Activated naive CD4-positive, alpha-beta T cell treated with anti-CD3 and anti-CD28 coated beads for 36 hours (primary cell): Measurements from ENCODE around the gene NYAP2. TPM values are rescaled to one million over a fixed set of nuclear protein-coding genes. Genes with fewer than 3 reads are reported as not detected.

Source experiments
- CTCF ChIA-PET: fragments of 350-600 bp; sonication (Branson Sonifier 250); formaldehyde crosslinking; loops from one replicate; lab custom pipeline; 2021; ENCODE audit warnings: antibody characterized with exemption; lab: Charles Lee
- DNase-seq: peaks from one replicate; pipeline ENCODE4 v3.0.0-alpha.2; 2020
- H3K27ac Mint-ChIP-seq: one replicate; pipeline ENCODE4 v1.8.0; 2021; ENCODE audit warnings: mild to moderate bottlenecking, mixed read lengths
- H3K27me3 Mint-ChIP-seq: one replicate; pipeline ENCODE4 v1.8.0; 2021; ENCODE audit warnings: low read depth, mixed read lengths
- H3K36me3 Mint-ChIP-seq: one replicate; pipeline ENCODE4 v1.8.0; 2021; ENCODE audit warnings: low read depth, mixed read lengths
- H3K4me1 Mint-ChIP-seq: one replicate; pipeline ENCODE4 v1.8.0; 2021; ENCODE audit warnings: low read depth, mixed read lengths
- H3K4me3 Mint-ChIP-seq: one replicate; pipeline ENCODE4 v1.8.0; 2021; ENCODE audit warnings: mild to moderate bottlenecking, moderate library complexity, mixed read lengths
- H3K9me3 Mint-ChIP-seq: one replicate; pipeline ENCODE4 v1.8.0; 2021; ENCODE audit warnings: mixed read lengths
- intact Hi-C: fragments of 100-400 bp; cut with micrococcal nuclease; formaldehyde crosslinking; loops from one replicate; pipeline ENCODE4 v1.15.1; 2023
- total RNA-seq, 2 experiments: library from RNA; stranded (reverse); gene quantifications; one replicate each; pipeline ENCODE4 v1.2.3, GENCODE V29; 2021

NYAP2 gene
- total RNA-seq, 2 experiments from 2014 or later = not detected

GRCh38 chr2:225612636-225613035 is 213.1 kb downstream of the NYAP2 start:
- Mint-ChIP-seq H3K4me3 (no peak overlapping the region), H3K4me1 (no peaks in the 10 kb centered on the region), H3K36me3 (no peaks in the 10 kb centered on the region), H3K27me3 (peaks cover 6% of the 10 kb centered on the region), H3K27ac (no peak overlapping the region), H3K9me3 (no peaks in the 10 kb centered on the region)
- intact Hi-C loops = no loop called here
- CTCF ChIA-PET = interaction anchor here (0.6 kb wide), 1 partner anchor 1359 kb away, joined by 5 read pairs; no protein-coding TSS in a partner anchor
- no peak for DNase-seq

GRCh38 chr2:225614915-225615314 is 215.4 kb downstream of the NYAP2 start:
- no peak overlapping the region for H3K27ac Mint-ChIP-seq
- no peaks in the 10 kb centered on the region for H3K9me3 Mint-ChIP-seq
- H3K27me3 Mint-ChIP-seq = peaks cover 11% of the 10 kb centered on the region
- no peaks in the 10 kb centered on the region for H3K36me3 Mint-ChIP-seq
- H3K4me1 Mint-ChIP-seq = no peaks in the 10 kb centered on the region
- no peak for DNase-seq
- H3K4me3 Mint-ChIP-seq = no peak overlapping the region
- CTCF ChIA-PET = no interaction called here
- intact Hi-C loops = no loop called here

GRCh38 chr2:225615514-225615913 is 216.0 kb downstream of the NYAP2 start:
- no peaks in the 10 kb centered on the region for H3K4me1 Mint-ChIP-seq
- no peaks in the 10 kb centered on the region for H3K9me3 Mint-ChIP-seq
- H3K27me3 Mint-ChIP-seq = peaks cover 13% of the 10 kb centered on the region
- CTCF ChIA-PET = no interaction called here
- H3K27ac Mint-ChIP-seq = no peak overlapping the region
- H3K36me3 Mint-ChIP-seq = no peaks in the 10 kb centered on the region
- intact Hi-C loops = no loop called here
- no peak overlapping the region for H3K4me3 Mint-ChIP-seq
- DNase-seq = no peak

DNA sequence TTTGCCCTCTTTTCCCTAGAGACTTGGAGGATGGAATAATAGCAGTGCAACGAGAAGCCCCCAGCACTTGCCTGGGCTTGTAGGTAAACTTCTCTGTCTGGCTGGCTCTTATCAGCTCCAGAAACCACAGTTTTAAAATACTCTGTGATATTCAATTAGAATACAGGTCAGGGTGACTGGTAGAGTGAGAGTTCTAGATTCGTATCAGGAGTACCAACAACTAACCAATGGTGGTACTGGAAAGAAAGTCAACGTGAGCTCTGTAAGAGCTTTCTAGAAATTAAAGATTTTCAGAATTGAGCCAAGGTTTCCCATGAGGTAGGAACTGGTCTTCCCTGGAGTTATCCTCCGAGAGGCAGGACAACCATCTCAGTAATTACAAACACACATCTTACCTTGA is 216.9 kb downstream of the NYAP2 start:
- Mint-ChIP-seq H3K9me3 (no peaks in the 10 kb centered on the region), H3K27me3 (peaks cover 13% of the 10 kb centered on the region), H3K36me3 (no peaks in the 10 kb centered on the region), H3K27ac (no peak overlapping the region), H3K4me3 (no peak overlapping the region), H3K4me1 (no peaks in the 10 kb centered on the region)
- CTCF ChIA-PET = no interaction called here
- DNase-seq = no peak
- intact Hi-C loops = no loop called here

DNA sequence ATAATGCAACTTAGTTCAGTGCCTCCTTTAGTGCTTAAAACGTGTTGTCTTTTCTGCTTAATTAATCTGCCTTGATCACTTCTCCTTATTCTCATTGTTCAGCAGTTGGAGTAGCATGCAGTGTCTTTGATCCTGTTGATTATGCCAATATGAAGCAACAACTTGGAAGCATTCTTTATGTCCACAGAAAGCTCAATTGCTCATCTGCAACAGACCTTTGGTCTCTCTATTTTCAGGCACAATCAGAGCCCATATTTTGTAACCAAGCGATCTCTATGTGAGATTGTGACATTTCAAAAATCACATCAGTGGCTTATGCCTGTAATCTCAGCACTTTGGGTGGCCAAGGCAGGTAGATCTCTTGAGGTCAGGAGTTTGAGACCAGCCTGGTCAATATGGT is 217.3 kb downstream of the NYAP2 start:
- H3K27ac Mint-ChIP-seq = no peak overlapping the region
- H3K4me1 Mint-ChIP-seq = no peaks in the 10 kb centered on the region
- DNase-seq = no peak
- no peaks in the 10 kb centered on the region for H3K36me3 Mint-ChIP-seq
- H3K4me3 Mint-ChIP-seq = no peak overlapping the region
- CTCF ChIA-PET = no interaction called here
- intact Hi-C loops = no loop called here
- peaks cover 13% of the 10 kb centered on the region for H3K27me3 Mint-ChIP-seq
- H3K9me3 Mint-ChIP-seq = no peaks in the 10 kb centered on the region

DNA sequence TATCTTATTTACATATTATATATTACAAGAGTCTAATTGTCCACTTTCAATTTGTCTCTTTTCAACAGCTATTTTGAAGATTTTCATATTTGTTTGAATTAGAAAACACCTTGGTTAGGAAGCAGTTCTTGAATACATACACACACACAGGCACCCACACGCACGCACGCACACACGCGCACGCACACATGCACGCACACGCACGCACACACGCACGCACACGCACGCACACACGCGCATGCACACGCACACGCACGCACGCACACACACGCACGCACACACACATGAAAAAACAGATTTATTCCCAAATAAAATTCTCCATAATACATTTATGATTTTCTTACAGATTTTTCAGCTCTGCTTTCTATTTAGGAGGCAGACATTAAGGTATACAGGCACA is 220.7 kb downstream of the NYAP2 start:
- H3K36me3 Mint-ChIP-seq = no peaks in the 10 kb centered on the region
- intact Hi-C loops = no loop called here
- H3K27me3 Mint-ChIP-seq = peaks cover 7% of the 10 kb centered on the region
- H3K4me3 Mint-ChIP-seq = no peak overlapping the region
- CTCF ChIA-PET = no interaction called here
- no peak for DNase-seq
- H3K4me1 Mint-ChIP-seq = no peaks in the 10 kb centered on the region
- no peaks in the 10 kb centered on the region for H3K9me3 Mint-ChIP-seq
- H3K27ac Mint-ChIP-seq = no peak overlapping the region

- intact Hi-C loops = no loop called here
- Mint-ChIP-seq H3K36me3 (no peaks in the 10 kb centered on the region), H3K4me3 (no peak overlapping the region), H3K27me3 (peaks cover 2% of the 10 kb centered on the region), H3K4me1 (peaks cover 12% of the 10 kb centered on the region), H3K27ac (no peak overlapping the region), H3K9me3 (no peaks in the 10 kb centered on the region)
- CTCF ChIA-PET = no interaction called here
- no peak for DNase-seq
These were observed 231.5 kb downstream of the NYAP2 start for GRCh38 chr2:225630824-225631533.

DNA sequence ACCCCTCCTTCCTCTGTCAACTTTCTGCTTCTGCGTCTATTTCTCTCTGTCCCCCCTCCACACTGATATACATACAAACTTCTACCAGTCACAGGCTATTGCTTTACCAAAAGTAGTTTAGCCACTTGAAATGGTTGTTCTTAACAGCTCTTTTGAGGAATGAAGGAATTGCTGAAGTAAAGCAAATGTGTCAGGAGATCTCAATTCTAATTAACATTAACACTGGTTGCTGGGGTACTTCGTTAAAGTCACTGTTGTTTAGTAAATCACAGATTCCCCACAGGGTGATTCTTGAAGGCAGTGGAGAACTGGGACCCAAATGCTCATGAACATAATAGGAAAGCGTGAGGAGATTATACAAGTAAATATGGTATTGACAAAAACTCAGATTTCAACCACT is 232.8 kb downstream of the NYAP2 start:
- CTCF ChIA-PET = no interaction called here
- intact Hi-C loops = no loop called here
- H3K4me1 Mint-ChIP-seq = peaks cover 14% of the 10 kb centered on the region

DNA sequence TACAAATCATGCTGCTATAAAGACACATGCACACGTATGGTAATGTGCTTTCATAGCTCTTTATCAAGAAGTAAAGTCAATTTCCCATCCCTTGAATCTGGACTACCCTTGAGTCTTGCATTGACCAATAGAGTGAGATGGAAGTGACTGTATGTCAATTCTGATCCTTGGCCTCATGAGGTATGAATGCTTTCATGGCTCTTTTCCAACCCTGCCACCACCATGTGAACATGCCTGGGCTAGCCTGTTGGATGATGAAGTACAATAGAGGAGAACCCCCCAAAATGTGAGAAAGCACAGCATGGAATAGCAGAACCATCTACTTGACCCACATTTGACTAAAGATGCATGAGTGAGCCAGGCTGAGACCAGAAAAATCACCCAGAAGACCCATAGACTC is 237.0 kb downstream of the NYAP2 start:
- intact Hi-C loops = no loop called here
- Mint-ChIP-seq H3K36me3 (no peaks in the 10 kb centered on the region), H3K9me3 (no peaks in the 10 kb centered on the region), H3K27me3 (peaks cover 6% of the 10 kb centered on the region), H3K4me1 (peaks cover 5% of the 10 kb centered on the region), H3K4me3 (no peak overlapping the region), H3K27ac (no peak overlapping the region)
- no peak for DNase-seq
- CTCF ChIA-PET = no interaction called here

More for the DNA sequence above, 232.8 kb downstream of the NYAP2 start:
- no peak overlapping the region for H3K27ac Mint-ChIP-seq
- H3K9me3 Mint-ChIP-seq = no peaks in the 10 kb centered on the region
- DNase-seq = no peak
- H3K27me3 Mint-ChIP-seq = peaks cover 6% of the 10 kb centered on the region
- no peaks in the 10 kb centered on the region for H3K36me3 Mint-ChIP-seq
- H3K4me3 Mint-ChIP-seq = no peak overlapping the region

DNA sequence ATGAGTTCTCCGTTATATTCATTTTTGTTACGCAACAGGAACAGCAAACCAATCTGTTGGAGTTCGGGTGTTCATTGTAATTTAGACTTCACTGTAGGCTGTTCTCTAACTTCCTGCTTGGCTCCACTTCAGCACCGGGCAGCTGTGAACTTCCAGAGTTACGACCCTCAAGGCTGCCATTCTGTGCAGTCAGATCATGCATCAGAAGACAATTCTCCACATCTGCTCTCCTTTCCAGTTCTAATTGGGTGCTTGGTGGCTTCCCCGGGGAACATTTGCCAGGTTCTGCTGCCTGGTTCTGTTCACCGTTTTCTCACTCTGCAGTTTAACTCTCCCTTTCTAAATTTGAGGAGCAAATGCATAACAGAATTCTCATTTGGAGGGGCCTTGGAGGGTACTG is 237.7 kb downstream of the NYAP2 start:
- intact Hi-C loops = no loop called here
- H3K9me3 Mint-ChIP-seq = no peaks in the 10 kb centered on the region
- no peak overlapping the region for H3K4me3 Mint-ChIP-seq
- H3K27me3 Mint-ChIP-seq = peaks cover 6% of the 10 kb centered on the region
- H3K36me3 Mint-ChIP-seq = no peaks in the 10 kb centered on the region
- no peak for DNase-seq
- H3K27ac Mint-ChIP-seq = no peak overlapping the region
- CTCF ChIA-PET = no interaction called here
- H3K4me1 Mint-ChIP-seq = peaks cover 2% of the 10 kb centered on the region

DNA sequence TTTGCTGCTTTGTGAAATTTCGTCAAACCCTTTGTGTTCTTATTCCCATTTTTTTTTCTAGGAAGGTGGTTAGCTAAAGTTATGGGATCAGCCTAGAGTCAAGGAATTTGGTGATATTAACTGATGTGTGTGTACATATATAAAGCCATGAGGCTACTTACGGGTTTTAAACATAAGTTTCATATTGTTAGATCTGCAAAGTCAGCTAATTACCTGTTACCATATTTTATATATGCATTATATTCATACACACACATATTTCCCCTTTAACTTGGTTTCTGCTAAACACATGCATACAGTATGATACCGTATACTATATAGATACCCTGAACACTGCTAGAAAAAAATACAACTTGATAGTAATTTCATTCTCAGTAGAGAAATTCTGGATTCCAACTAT is 241.0 kb downstream of the NYAP2 start:
- Mint-ChIP-seq H3K4me1 (peaks cover 2% of the 10 kb centered on the region), H3K9me3 (no peaks in the 10 kb centered on the region)

DNA sequence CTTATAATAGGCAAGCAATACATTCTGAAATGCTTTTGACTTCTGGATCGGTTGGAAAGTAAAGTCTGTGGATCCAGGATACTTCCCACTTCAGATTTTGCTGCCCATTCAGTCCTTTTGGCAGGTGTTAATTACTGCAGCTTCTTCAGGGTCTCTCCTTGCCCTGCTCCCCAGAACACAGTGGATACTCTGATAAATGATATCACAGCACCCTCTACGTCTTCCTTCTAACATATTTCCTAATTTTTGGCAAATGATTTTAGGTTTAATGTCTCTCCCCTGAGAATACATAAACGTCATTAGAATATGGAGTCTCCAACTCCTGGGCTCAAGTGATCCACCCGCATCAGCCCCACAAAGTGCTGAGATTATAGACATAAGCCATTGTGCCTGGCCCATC is 249.8 kb downstream of the NYAP2 start:
- peaks cover 9% of the 10 kb centered on the region for H3K27me3 Mint-ChIP-seq
- CTCF ChIA-PET = no interaction called here

More for the DNA sequence above, 241.0 kb downstream of the NYAP2 start:
- Mint-ChIP-seq H3K4me3 (no peak overlapping the region), H3K36me3 (peaks cover 2% of the 10 kb centered on the region), H3K27ac (no peak overlapping the region), H3K27me3 (peaks cover 6% of the 10 kb centered on the region)
- intact Hi-C loops = no loop called here
- DNase-seq = no peak
- CTCF ChIA-PET = interaction anchor here (0.6 kb wide), 1 partner anchor 18 kb away, joined by 3 read pairs; no protein-coding TSS in a partner anchor

DNA sequence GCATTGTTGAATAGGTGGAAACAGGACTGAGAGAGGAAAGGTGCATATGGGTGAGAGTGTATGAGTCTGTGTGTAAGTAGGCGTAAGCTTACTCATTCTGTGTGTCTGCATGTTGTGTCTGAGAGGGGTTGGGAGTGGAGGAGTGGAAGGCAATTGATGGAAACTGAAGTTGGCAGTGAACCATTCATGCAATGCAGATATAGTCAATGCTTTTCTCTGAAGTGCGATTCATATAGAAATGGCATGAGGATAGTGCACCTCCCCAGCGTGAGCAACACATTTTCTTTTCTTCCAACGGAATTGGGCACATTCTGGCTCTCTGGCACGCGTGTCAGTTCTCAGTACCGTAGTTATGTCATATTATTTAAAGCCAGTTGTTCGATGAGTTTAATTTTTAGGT is 250.5 kb downstream of the NYAP2 start:
- peaks cover 2% of the 10 kb centered on the region for H3K36me3 Mint-ChIP-seq

More for the DNA sequence above, 249.8 kb downstream of the NYAP2 start:
- H3K4me1 Mint-ChIP-seq = no peaks in the 10 kb centered on the region
- H3K4me3 Mint-ChIP-seq = no peak overlapping the region
- no peak overlapping the region for H3K27ac Mint-ChIP-seq
- no peaks in the 10 kb centered on the region for H3K9me3 Mint-ChIP-seq
- H3K36me3 Mint-ChIP-seq = peaks cover 2% of the 10 kb centered on the region
- DNase-seq = no peak
- intact Hi-C loops = no loop called here

More for the DNA sequence above, 250.5 kb downstream of the NYAP2 start:
- intact Hi-C loops = no loop called here
- peaks cover 13% of the 10 kb centered on the region for H3K27me3 Mint-ChIP-seq
- H3K4me3 Mint-ChIP-seq = no peak overlapping the region
- H3K4me1 Mint-ChIP-seq = no peaks in the 10 kb centered on the region
- DNase-seq = no peak
- CTCF ChIA-PET = interaction anchor here (0.5 to 1.4 kb wide), 4 partner anchors 10 to 584 kb away, joined by 3 to 4 read pairs (median 3); no protein-coding TSS in a partner anchor
- H3K27ac Mint-ChIP-seq = no peak overlapping the region
- H3K9me3 Mint-ChIP-seq = no peaks in the 10 kb centered on the region
